K562 (cell line): ENCODE data around the gene CALCA. TPM values are rescaled to one million over a fixed set of nuclear protein-coding genes. Genes with fewer than 3 reads are reported as not detected.

Experiments
- ATAC-seq: fragments of 200-7000 bp; cut with Tn5 transposase; 3 replicates; pipeline ENCODE4 v1.9.1; 2020; ENCODE audit warnings: moderate library complexity
- BruUV-seq: library from RNA; stranded (reverse); fragments of 400-500 nt; replicated peaks from 2 replicates; lab custom pipeline; 2021; lab: Mats Ljungman, UMichigan
- CTCF ChIA-PET: fragments of 300-600 bp; formaldehyde crosslinking; extraction: SDS; loops from one replicate; lab custom pipeline; 2021; ENCODE audit warnings: low intra/inter-chr PET ratio; lab: Yijun Ruan, JAX
- POLR2A ChIA-PET: fragments of 300-600, 350-650 bp; sonication (Branson Sonifier 250); formaldehyde crosslinking; extraction: SDS; loops from one replicate; lab custom pipeline; 2021; ENCODE audit warnings: antibody characterized with exemption, inconsistent platforms; lab: Yijun Ruan, JAX
- DNase-seq, 4 experiments: peaks; one replicate each; pipeline versions ENCODE4 v3.0.0 to v3.0.0-alpha.2; 2011 to 2018; ENCODE audit warnings: low spot score in 3 of 4, mixed read lengths in 3 of 4; ENCODE audit errors: extremely low read depth in 1 of 4
- FAIRE-seq: peaks from 2 replicates; lab custom pipeline; 2011; peaks lifted over from hg19 to GRCh38; lab: Jason Lieb, UNC
- H2AFZ ChIP-seq: 2 replicates; pipeline ENCODE4 v1.6.0; 2011; ENCODE audit warnings: low read depth, low read length, control low read depth, inconsistent platforms
- H3K27ac ChIP-seq: fragments of 200-600 bp; 3 replicates; pipeline ENCODE4 v1.8.0; 2011; ENCODE audit warnings: low read depth, mild to moderate bottlenecking, control low read depth, inconsistent platforms, low read length, moderate library complexity, mixed read lengths; ENCODE audit errors: extremely low read depth
- H3K27me3 ChIP-seq, 2 experiments: fragments of 300-600 bp in 1 of 2; 2 replicates in 1 of 2; 3 replicates in 1 of 2; pipeline versions ENCODE4 v1.6.0 to v1.8.0; 2011; ENCODE audit warnings: inconsistent platforms in 2 of 2, low read length in 2 of 2, mild to moderate bottlenecking in 1 of 2, mixed read lengths in 1 of 2, moderate library complexity in 1 of 2; ENCODE audit not compliant: control insufficient read depth in 2 of 2, insufficient read depth in 2 of 2
- H3K36me3 ChIP-seq: fragments of 300-600 bp; 3 replicates; pipeline ENCODE4 v1.8.0; 2011; ENCODE audit warnings: mild to moderate bottlenecking, low read length, inconsistent platforms; ENCODE audit not compliant: control insufficient read depth, insufficient read depth
- H3K4me1 ChIP-seq, 2 experiments: fragments of 200-600 bp in 1 of 2; replicated peaks in 1 of 2; 2 replicates in 1 of 2; 3 replicates in 1 of 2; pipeline versions ENCODE4 v1.5.1 to v1.8.0; 2011; ENCODE audit warnings: inconsistent platforms in 2 of 2, low read length in 2 of 2, mild to moderate bottlenecking in 1 of 2, mixed read lengths in 1 of 2, moderate library complexity in 1 of 2; ENCODE audit not compliant: control insufficient read depth in 2 of 2, insufficient read depth in 2 of 2
- H3K4me2 ChIP-seq: 2 replicates; pipeline ENCODE4 v1.6.1; 2011; ENCODE audit warnings: low read length, control low read depth, inconsistent platforms, mixed read lengths; ENCODE audit not compliant: insufficient read depth
- H3K4me3 ChIP-seq: fragments of 200-600 bp; sonication (generic), shearing (Covaris generic); 2 replicates; pipeline ENCODE4 v1.5.1; 2016; ENCODE audit warnings: control low read depth, inconsistent platforms
- H3K79me2 ChIP-seq: fragments of 200-600 bp; 3 replicates; pipeline ENCODE4 v1.8.0; 2011; ENCODE audit warnings: low read length, inconsistent platforms; ENCODE audit not compliant: control insufficient read depth, insufficient read depth
- H3K9ac ChIP-seq, 2 experiments: 2 replicates each; pipeline versions ENCODE4 v1.6.0 to v1.6.1; 2011; ENCODE audit warnings: low read depth in 2 of 2, low read length in 2 of 2, control low read depth in 1 of 2, inconsistent platforms in 1 of 2, mild to moderate bottlenecking in 1 of 2, mixed read lengths in 1 of 2; ENCODE audit not compliant: insufficient read depth in 1 of 2
- H3K9me1 ChIP-seq: one replicate; pipeline ENCODE4 v1.6.0; 2011; ENCODE audit warnings: inconsistent platforms, mild to moderate bottlenecking, low read length, moderate library complexity; ENCODE audit not compliant: control insufficient read depth, insufficient read depth
- H3K9me3 ChIP-seq: replicated peaks from 2 replicates; pipeline ENCODE4 v1.5.1; 2011; ENCODE audit warnings: low read depth, low read length, inconsistent platforms; ENCODE audit not compliant: control insufficient read depth, insufficient read depth
- H4K20me1 ChIP-seq: replicated peaks from 2 replicates; pipeline ENCODE4 v1.6.1; 2011; ENCODE audit warnings: low read length, inconsistent platforms, mixed read lengths; ENCODE audit not compliant: control insufficient read depth, insufficient read depth
- AFF4 ChIP-seq: sonication (generic); formaldehyde crosslinking; IDR thresholded peaks from 2 replicates; pipeline ENCODE4 v1.8.0; 2023; ENCODE audit warnings: mild to moderate bottlenecking, missing genetic modification reagents
- FOXJ2 ChIP-seq: fragments of 200-800 bp; sonication (Bioruptor generic); IDR thresholded peaks from 2 replicates; pipeline ENCODE4 v1.6.1; 2016; ENCODE audit warnings: missing genetic modification characterization, missing compliant biosample characterization
- HBP1 ChIP-seq: fragments of 450-650 bp; formaldehyde crosslinking; IDR thresholded peaks from 2 replicates; pipeline ENCODE4 v1.4.0; 2022; ENCODE audit warnings: missing genetic modification characterization
- NFRKB ChIP-seq: fragments of 450-650 bp; IDR thresholded peaks from 2 replicates; pipeline ENCODE4 v1.6.1; 2016; ENCODE audit warnings: low read depth
- NR2F6 ChIP-seq: fragments of 450-650 bp; formaldehyde crosslinking; IDR thresholded peaks from 2 replicates; pipeline ENCODE4 v1.4.0; 2020; ENCODE audit warnings: mild to moderate bottlenecking
- PHF21A ChIP-seq: fragments of 450-650 bp; IDR thresholded peaks from 2 replicates; pipeline ENCODE4 v1.6.1; 2017; ENCODE audit warnings: low read depth, borderline replicate concordance
- RFX1 ChIP-seq: fragments of 450-650 bp; IDR thresholded peaks from 2 replicates; pipeline ENCODE4 v1.6.1; 2016; ENCODE audit warnings: mild to moderate bottlenecking, moderate library complexity
- SRSF3 ChIP-seq: fragments of 200-400 bp; formaldehyde crosslinking; IDR thresholded peaks from 2 replicates; pipeline ENCODE4 v1.6.1; 2016; ENCODE audit warnings: mild to moderate bottlenecking, low read length, moderate library complexity; ENCODE audit not compliant: insufficient read depth
- TOE1 ChIP-seq, 2 experiments: fragments of 450-650 bp in 1 of 2; sonication (generic) in 1 of 2; formaldehyde crosslinking in 1 of 2; IDR thresholded peaks; 2 replicates each; pipeline versions ENCODE4 v1.7.1 to v1.8.0; 2016 to 2022; ENCODE audit warnings: borderline replicate concordance in 2 of 2, mild to moderate bottlenecking in 2 of 2, antibody characterized with exemption in 1 of 2, inconsistent platforms in 1 of 2, low read depth in 1 of 2, missing genetic modification reagents in 1 of 2, moderate library complexity in 1 of 2
- ZNF57 ChIP-seq: fragments of 450-650 bp; formaldehyde crosslinking; IDR thresholded peaks from 2 replicates; pipeline ENCODE4 v1.4.0; 2020; ENCODE audit warnings: mild to moderate bottlenecking, moderate library complexity
- in situ Hi-C: fragments of 300-500 bp; cut with MboI; formaldehyde crosslinking; loops from 4 replicates; pipeline ENCODE4 v1.15.0; 2018; ENCODE audit warnings: inconsistent platforms, mixed read lengths
- intact Hi-C: fragments of 100-400 bp; cut with micrococcal nuclease; formaldehyde crosslinking; loops from 2 replicates; pipeline ENCODE4 v1.14.2; 2022
- polyA plus RNA-seq, 8 experiments: library from polyadenylated mRNA; depleted of rRNA in 4 of 8; stranded (reverse) in 5 of 8; unstranded in 3 of 8; fragments of >200 nt; fragmentation: Nextera tagmentation in 2 of 8; fragmentation: Illumina TruSeq in 1 of 8; extraction: Ambion mirVana in 2 of 8; extraction: Trizol in 1 of 8; gene quantifications; 2 replicates each; pipeline versions ENCODE4 v1.2.1 to v1.2.3, GENCODE V29; 2011 to 2014; ENCODE audit warnings: inconsistent platforms in 1 of 8, missing spikeins in 1 of 8
- total RNA-seq, 7 experiments: library from RNA; depleted of rRNA in 6 of 7; stranded (reverse); fragments of >200 nt in 6 of 7; fragmentation: Illumina TruSeq in 2 of 7; extraction: Trizol in 2 of 7; gene quantifications; 2 replicates each; pipeline versions ENCODE4 v1.2.1 to v1.2.3, GENCODE V29; 2011 to 2021; ENCODE audit warnings: low replicate concordance in 1 of 7

CALCA gene
- total and polyA plus RNA-seq, 9 of the 15 experiments (the other 6 are each of a cell fraction or from before 2014, with no cell fraction given), result 0.07 TPM; not detected in 8

GRCh38 chr11:14932447-14932846 is 39.7 kb downstream of the CALCA start:
- Histone ChIP-seq H3K4me2 (no peak overlapping the region), H2AFZ (no peak overlapping the region), H3K36me3 (no peaks in the 10 kb centered on the region), H3K27ac (no peak overlapping the region), H3K4me1 (no peaks in the 10 kb centered on the region), H3K9me3 (no peaks in the 10 kb centered on the region), H3K27me3 (no peaks in the 10 kb centered on the region; a peak in 1 of 5 replicates), H3K4me3 (no peak overlapping the region), H4K20me1 (no peaks in the 10 kb centered on the region), H3K9ac (no peak overlapping the region), H3K79me2 (no peaks in the 10 kb centered on the region), H3K9me1 (no peaks in the 10 kb centered on the region)
- intact Hi-C loops, result no loop called here
- ChIA-PET CTCF (no interaction called here), POLR2A (no interaction called here)
- ATAC-seq (no peak), DNase-seq (no peak), FAIRE-seq (no peak)
- BruUV-seq, result no TSS peak
- in situ Hi-C loops, result no loop called here
- TF ChIP-seq NR2F6 (no peak), SRSF3 (no peak), HBP1 (CRISPR knock-in tag) (no peak), NFRKB (no peak), ZNF57 (CRISPR knock-in tag) (no peak), RFX1 (no peak), PHF21A (no peak), AFF4 (CRISPR knock-in tag) (no peak), TOE1 (IDR thresholded peaks at IDR 0.05; ENCODE audit: borderline replicate concordance) (no peak), TOE1 (CRISPR knock-in tag; IDR thresholded peaks at IDR 0.05; ENCODE audit: borderline replicate concordance, low read depth) (no peak), FOXJ2 (tag) (no peak)
